HG02884 (cell line): ENCODE data around the gene APELA.
"Not testable (repeated sequence)": the region's sequence is repeated elsewhere in the genome, so short reads cannot be mapped to it uniquely, and the experiment has no call there.

Experiments used
- ATAC-seq: cut with Tn5 transposase; IDR thresholded peaks from one replicate; pipeline ENCODE4 v1.9.1; 2021; ENCODE audit warnings: mild to moderate bottlenecking, moderate library complexity; ENCODE audit not compliant: unreplicated experiment

Gene APELA

GRCh38 chr4:164876700-164877324 lies at the start of gene APELA:
Gene APELA (plus strand): TSS chr4:164877178. CDS start chr4:164877332, 154 bp downstream.
- peak; percentile 88 for ATAC-seq

- ATAC-seq, result no peak
These were observed 48.0 kb upstream of the APELA start for GRCh38 chr4:164828955-164829354.

GRCh38 chr4:164846566-164846965 lies 30.4 kb upstream of the APELA start:
- no peak for ATAC-seq

GRCh38 chr4:164847016-164847415 lies 30.0 kb upstream of the APELA start:
- no peak for ATAC-seq

GRCh38 chr4:164847967-164848649 lies 28.9 kb upstream of the APELA start:
- ATAC-seq, result no peak

GRCh38 chr4:164856396-164856795 lies 20.6 kb upstream of the APELA start:
- ATAC-seq, result no peak

- ATAC-seq, result no peak
These were observed 10.0 kb upstream of the APELA start for GRCh38 chr4:164866817-164867490.

GRCh38 chr4:164871673-164872072 lies 5.3 kb upstream of the APELA start:
- ATAC-seq, result no peak

GRCh38 chr4:164872481-164872880 lies 4.5 kb upstream of the APELA start:
- ATAC-seq, result no peak

- no peak for ATAC-seq
These were observed 2.2 kb upstream of the APELA start for GRCh38 chr4:164874789-164875188.

GRCh38 chr4:164880489-164881262 lies 3.7 kb downstream of the APELA start:
- no peak for ATAC-seq

- ATAC-seq, result no peak
These were observed 11.2 kb downstream of the APELA start for GRCh38 chr4:164888096-164888715.

GRCh38 chr4:164890691-164891090 lies 13.7 kb downstream of the APELA start:
- no peak for ATAC-seq

GRCh38 chr4:164892018-164892417 lies 15.0 kb downstream of the APELA start:
- peak; percentile 75 for ATAC-seq

- peak; percentile 67 for ATAC-seq
These were observed 17.7 kb downstream of the APELA start for GRCh38 chr4:164894702-164895101.

GRCh38 chr4:164902608-164903007 lies 25.6 kb downstream of the APELA start:
- no peak for ATAC-seq

GRCh38 chr4:164904336-164904735 lies 27.4 kb downstream of the APELA start:
- no peak for ATAC-seq

- no peak for ATAC-seq
These were observed 28.0 kb downstream of the APELA start for GRCh38 chr4:164904941-164905340.

- ATAC-seq, result no peak
These were observed 29.4 kb downstream of the APELA start for GRCh38 chr4:164906368-164906767.

GRCh38 chr4:164913506-164913905 lies 36.5 kb downstream of the APELA start:
- not testable (repeated sequence) for ATAC-seq

- no peak for ATAC-seq
These were observed 42.0 kb downstream of the APELA start for GRCh38 chr4:164918956-164919355.
